NB4 (cell line): ENCODE data around the gene ELOVL1.

Source experiments
- DNase-seq: peaks from one replicate; pipeline ENCODE4 v3.0.0; 2010; ENCODE audit warnings: low read depth
- H3K4me3 ChIP-seq: one replicate; pipeline ENCODE4 v1.5.1; 2011; ENCODE audit warnings: mild to moderate bottlenecking, low read depth, low read length, moderate library complexity
- CTCF ChIP-seq: IDR thresholded peaks from one replicate; pipeline ENCODE4 v1.5.1; 2012; ENCODE audit warnings: low read depth, low read length
- MYC ChIP-seq: IDR thresholded peaks from 2 replicates; pipeline ENCODE4 v1.6.1; 2011; ENCODE audit warnings: low read depth, low read length
- POLR2A ChIP-seq: IDR thresholded peaks from 2 replicates; pipeline ENCODE4 v1.6.1; 2011; ENCODE audit warnings: mild to moderate bottlenecking; ENCODE audit not compliant: insufficient read length; ENCODE audit errors: extremely low read depth
- TF ChIP-seq, protein P1 (sequence below): IDR thresholded peaks from 2 replicates; pipeline ENCODE4 v1.6.1; 2011; ENCODE audit warnings: low read depth, low read length

Gene ELOVL1

GRCh38 chr1:43351421-43352350 lies 16.1 kb downstream of the ELOVL1 start:
- TF ChIP-seq, protein P1, sequence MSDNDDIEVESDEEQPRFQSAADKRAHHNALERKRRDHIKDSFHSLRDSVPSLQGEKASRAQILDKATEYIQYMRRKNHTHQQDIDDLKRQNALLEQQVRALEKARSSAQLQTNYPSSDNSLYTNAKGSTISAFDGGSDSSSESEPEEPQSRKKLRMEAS: no peak
- TF ChIP-seq CTCF (no peak), MYC (no peak), POLR2A (no peak)

GRCh38 chr1:43350976-43351375 lies 16.8 kb downstream of the ELOVL1 start:
- no peak overlapping the region for H3K4me3 ChIP-seq
- TF ChIP-seq CTCF: no peak
- DNase-seq: no peak

More at GRCh38 chr1:43351421-43352350, 16.1 kb downstream of the ELOVL1 start:
- DNase-seq: no peak
- H3K4me3 ChIP-seq: no peak overlapping the region

GRCh38 chr1:43349594-43350306 lies 18.1 kb downstream of the ELOVL1 start:
- TF ChIP-seq, protein P1: no peak
- TF ChIP-seq CTCF: no peak
- H3K4me3 ChIP-seq: no peak overlapping the region
- no peak for DNase-seq

DNA sequence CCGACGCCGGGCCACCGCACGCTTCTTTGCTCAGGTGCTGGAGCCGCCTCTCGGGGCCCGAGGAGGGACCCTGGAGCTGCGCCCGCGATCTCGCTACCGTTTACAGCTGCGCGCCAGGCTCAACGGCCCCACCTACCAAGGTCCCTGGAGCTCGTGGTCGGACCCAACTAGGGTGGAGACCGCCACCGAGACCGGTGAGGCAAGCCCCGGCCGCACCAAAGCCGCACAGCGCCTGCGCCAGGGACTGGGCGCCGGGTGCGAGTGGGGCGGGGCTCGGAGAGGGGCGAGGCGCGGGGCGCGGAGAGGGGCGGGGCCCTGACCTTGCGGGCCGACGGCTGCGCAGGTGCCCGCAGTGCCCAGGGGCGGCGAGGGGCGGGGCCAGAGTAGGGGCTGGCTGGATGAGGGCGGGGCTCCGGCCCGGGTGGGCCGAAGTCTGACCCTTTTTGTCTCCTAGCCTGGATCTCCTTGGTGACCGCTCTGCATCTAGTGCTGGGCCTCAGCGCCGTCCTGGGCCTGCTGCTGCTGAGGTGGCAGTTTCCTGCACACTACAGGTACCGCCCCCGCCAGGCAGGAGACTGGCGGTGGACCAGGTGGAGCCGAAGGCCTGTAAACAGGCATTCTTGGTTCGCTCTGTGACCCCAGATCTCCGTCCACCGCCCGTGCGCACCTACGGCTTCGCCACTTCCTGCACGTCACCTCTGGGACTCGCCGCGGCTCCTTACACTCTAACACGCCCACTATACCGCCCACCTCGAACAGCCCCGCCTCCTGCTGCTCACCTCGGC lies 18.8 kb downstream of the ELOVL1 start:
- DNase-seq: no peak
- TF ChIP-seq CTCF: no peak
- no peak for TF ChIP-seq POLR2A
- TF ChIP-seq, protein P1: no peak
- no peak for TF ChIP-seq MYC
- H3K4me3 ChIP-seq: no peak overlapping the region

DNA sequence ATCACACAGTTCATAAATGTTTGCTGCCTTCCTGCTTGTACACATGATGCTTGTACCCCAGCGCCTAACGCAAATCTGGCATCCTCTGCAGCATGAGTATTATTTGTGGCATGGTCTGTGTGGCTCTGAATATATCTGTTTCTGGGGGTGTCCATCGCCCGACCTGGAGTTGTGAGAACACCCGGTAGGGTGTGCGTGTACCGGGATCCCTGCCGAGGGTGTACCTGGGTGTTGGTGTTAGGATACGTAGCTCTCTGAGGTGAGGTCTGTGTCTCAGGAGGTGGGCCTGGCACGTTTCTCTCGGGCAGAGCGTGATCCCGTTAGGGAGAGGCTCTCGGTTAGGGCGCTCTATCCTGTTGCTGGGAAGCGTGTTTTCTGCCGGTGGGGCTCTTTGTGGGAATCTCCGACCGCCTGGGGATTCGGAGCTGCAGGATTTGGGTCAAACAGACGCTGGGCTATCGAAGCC lies 19.4 kb downstream of the ELOVL1 start:
- H3K4me3 ChIP-seq: no peak overlapping the region
- no peak for DNase-seq
- TF ChIP-seq CTCF (no peak), POLR2A (no peak), MYC (no peak)
- TF ChIP-seq, protein P1: no peak
